ENCODE data around the gene TWIST2.

TWIST2 gene

GRCh38 chr2:238905224-238905623, 57.3 kb downstream of the TWIST2 start:
- no peak for DNase-seq (ENCODE audit: low spot score)

DNA sequence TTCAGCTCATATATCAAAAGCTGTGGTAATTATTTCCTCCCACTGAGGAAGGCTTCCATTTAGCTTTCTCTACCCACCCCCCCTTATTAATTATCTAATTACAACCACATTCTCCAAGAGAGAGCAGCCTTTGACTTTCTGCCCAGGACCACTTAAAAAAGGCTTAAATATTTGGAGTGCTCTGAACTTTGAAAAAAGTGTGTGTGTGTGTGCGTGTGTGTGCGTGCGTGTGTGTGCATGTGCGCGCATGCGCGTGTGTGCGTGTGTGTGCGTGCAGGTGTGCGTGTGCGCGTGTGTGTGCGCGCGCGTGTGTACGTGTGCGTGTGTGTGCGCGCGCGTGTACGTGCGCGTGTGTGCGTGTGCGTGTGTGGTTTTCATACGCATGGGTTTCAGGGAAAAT, 57.8 kb downstream of the TWIST2 start:
- DNase-seq (ENCODE audit: low spot score): no peak

GRCh38 chr2:238906254-238906935, 58.5 kb downstream of the TWIST2 start:
- DNase-seq (ENCODE audit: low spot score): no peak

GRCh38 chr2:238906936-238907716, 59.2 kb downstream of the TWIST2 start:
- no peak for DNase-seq (ENCODE audit: low spot score)

- no peak for DNase-seq (ENCODE audit: low spot score)
These were observed 59.9 kb downstream of the TWIST2 start for GRCh38 chr2:238907717-238908173.

DNA sequence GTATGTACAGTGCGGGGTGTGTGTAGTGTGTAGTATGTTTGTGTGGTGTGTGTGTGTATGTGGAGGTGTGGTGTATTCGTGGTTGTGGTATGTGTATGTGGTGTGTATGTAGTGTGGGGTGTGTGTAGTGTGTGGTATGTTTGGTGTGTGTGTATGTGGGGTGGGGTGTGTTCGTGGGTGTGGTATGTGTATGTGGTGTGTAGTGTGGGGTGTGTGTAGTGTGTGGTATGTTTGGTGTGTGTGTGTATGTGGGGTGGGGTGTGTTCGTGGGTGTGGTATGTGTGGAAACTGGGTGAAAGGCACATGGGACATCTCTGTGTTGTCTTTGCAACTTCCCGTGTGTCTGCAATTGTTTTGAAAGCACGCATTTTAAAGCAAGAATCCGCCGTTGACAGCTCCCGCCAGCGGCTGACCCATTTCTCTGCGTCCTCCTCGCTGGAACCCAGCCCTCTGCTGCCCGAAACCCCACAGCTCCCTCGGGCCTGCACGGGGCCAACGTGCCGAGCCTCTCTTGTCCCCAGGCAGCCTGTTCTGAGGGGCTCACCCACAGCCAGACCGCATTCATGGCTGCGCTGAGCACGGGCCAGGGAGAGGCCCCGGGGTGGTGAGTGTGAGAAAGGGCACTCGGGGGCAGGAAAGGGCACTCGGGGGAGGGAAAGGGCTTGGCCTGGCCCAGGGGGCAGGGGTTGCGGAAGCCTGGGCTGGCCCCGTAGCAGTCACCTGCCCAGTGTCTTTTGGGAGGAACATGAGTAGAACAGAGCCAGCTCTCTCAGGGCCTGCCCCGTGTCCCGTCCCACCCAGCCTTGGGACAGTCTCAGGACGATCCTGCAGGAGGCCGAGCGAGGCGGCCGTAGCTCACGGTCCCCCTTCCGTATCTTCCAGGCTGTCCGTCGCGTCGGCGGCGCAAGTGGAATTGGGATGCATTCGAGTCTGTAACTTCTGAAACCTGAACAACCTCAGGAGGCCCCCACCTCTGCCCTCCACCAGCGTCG, 61.4 kb downstream of the TWIST2 start:
- DNase-seq (ENCODE audit: low spot score): no peak

DNA sequence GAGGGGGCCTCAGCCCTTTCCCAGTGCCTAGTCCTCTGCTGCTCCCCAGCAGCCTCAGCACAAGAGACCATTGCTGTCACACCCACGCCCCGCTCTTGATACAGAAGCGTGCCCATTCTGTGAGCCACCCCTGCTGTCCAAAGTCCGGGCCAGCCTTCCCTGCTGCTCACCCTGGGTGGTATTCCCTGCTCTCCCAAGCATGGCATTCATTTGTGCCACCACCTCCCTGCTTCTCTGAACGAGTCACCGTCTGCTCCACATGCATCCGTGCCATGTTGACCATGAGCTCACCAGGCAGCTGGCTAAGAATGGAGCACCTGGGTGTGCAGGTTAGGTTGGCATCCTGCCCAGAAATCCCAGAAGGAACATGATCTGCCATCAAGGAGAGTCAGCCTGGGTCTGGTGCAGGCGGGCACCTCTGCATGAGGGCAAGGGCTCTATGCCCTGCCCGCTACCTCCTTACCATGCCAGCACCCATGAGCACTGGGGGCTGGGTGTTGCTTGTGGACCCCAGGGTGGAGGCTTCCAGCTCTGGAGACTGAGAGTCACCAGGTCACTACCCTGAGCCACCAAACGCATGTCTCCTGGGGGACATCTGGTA, 63.0 kb downstream of the TWIST2 start:
- no peak for DNase-seq (ENCODE audit: low spot score)

DNA sequence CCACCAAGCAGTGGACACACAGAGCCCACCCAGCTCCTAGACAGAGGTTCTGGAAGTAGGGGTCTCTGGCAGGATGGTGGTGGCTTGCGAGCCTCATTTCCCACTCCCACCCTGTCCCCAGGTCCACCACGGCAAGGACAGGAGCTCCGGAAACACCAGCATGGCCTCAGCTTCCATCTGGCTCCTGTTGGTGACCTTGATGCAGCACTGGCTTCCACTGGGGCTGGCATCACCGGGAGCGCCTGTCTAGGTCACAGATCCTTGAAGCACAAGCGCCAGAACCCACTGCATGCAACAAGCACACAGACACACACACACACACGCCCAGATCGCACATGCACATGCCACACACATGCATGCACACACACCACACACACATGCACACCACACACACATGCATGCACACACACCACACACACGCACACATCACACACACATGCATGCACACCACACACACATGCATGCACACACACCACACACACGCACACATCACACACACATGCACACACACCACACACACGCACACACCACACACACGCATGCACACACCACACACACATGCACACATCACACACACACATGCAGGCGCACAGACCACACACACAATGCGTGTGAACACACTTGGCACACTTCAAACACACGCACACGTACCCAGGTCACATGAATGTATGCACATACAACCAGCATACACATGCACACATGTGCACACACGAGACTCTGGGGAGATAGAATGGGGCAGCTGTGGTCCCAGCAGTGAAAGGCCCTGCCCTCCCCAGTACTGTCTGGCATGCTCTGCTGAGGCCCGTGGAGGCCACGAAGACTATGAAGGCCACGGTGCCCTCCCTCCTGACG, 63.7 kb downstream of the TWIST2 start:
- DNase-seq (ENCODE audit: low spot score): no peak

GRCh38 chr2:238912228-238912915, 64.5 kb downstream of the TWIST2 start:
- DNase-seq (ENCODE audit: low spot score): no peak

DNA sequence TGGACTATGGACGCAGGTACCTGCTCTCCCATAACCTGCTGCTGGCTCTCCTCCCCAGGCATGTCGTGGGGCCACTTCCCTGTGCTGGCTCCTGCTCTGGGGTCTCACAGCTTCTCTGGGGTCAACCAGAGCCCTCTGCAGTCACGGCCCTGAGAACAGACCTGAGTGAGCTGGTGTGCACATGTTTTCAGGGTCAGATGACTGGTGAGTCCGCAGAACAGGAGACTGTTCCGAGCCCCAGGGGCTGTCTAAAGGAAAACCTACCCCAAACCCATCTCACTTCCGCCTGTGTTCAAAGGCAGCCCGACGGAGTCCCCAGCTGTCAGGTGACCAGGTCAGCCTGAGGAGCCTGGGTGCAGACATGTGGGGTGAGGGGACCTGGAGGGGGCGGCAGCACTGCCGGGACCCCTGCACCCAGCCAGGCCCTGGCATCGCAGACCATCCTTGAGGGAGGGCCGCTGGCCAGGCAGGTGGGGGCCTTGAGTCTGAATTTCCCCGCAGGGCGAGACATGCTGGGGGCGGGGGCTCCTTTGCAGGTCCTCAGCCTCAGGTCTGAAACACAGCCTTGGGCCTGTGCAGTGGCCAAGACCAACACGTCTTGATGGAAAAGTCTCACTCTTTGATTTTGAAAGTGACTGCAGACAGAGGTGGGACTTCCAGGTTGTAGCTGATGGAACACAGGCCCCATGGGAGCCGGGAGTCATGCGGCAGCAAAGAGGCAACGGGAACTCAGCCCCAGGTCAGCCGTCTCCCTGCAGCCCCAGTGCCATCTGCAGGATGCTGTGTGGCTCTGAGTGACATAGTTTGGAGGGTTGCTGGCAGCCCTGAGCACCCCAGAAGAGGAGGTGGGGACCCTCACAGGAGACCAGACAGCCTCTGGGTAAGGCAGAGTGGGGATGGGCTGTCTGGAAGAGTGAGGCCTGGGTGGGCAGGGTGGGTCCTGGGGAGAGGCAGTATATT, 65.3 kb downstream of the TWIST2 start:
- DNase-seq (ENCODE audit: low spot score): no peak

DNA sequence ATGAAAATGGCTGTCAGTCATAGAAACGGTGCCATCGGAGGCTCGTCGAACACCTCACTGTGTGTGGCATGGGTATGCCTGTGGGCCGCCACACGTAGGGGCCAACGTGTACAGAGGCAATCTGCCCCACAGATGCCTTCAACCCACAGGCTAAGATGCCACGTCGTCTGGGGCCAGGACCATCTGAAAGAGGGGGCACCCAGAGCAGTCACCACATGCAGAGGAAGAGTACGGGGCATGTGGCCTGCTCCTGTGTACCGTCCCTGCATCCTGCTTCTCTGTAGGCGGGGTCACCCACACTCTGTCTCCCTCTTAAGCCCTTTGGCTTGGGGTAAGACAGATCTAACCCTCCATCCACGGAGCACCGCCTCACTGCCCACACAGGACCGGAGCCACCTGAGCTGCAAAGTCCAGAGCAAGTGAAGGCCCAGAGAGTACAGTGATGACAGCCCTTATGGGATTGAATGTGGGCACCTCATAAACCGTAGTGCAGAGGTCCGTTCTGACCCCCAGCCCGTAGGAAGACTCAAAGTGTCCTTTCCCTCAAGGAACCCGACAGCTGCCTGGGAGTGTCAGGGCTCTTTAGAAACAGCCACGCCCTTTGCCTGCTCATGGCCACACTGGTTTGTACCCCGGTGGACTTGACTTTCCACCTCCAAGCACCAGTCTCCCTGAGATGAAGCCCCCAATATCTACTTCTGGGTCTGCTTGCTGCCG, 66.2 kb downstream of the TWIST2 start:
- no peak for DNase-seq (ENCODE audit: low spot score)

DNA sequence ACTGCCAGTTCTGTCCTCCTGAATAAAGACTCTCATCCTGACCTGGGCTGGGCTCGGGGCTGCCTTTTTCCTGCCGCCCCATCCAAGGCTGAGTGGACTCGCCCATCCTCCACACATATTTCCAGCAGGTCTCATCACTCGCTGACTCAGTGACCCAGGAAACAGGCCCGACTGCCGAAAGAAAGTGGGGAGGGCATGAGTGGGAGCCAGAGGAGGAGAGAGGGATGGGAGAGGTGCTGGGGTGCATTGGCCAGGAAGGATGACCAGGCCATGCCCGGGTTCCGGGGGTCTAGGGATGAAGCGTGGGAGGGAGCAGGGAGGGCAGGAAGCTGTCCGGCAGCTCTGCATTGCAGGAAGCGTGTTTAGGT, 66.7 kb downstream of the TWIST2 start:
- no peak for DNase-seq (ENCODE audit: low spot score)

DNA sequence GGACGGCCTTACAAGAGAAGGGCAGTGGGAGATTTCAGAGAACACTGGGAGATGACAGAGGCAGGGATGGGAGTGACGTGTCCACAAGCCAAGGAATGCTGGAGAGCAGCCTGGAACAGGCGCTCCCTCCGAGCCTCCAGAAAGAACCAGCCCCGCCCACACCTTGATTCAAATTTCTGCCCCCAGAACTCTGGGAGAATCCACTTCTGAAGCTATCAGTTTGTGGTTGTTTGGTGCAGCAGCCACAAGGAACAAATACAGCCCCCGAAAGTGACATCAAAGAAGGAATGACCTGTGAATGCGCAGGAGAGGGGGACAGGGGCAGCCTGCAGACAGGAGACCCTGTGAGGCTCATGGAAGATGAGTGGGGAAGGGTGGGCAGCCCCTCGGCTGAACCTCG, 67.3 kb downstream of the TWIST2 start:
- DNase-seq (ENCODE audit: low spot score): no peak

DNA sequence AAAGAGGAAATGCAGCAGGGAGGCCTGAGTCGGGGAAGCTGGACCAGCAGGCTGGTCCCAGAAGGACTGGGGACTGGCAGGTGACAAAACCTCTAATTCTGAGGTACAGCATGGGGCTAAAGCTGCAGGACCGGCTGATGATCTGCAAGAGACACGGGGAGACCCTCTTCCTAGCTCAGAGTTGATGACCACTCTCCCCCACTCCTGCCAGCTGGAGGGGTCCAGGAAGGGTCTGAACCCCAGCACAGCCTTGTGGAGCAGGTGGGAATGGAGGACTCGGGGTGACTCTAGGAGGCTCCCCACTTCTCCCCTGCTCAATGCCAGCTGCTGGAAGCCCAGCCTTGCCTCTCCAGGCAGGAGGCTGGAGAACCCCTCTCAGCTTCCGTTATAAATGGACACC, 67.7 kb downstream of the TWIST2 start:
- no peak for DNase-seq (ENCODE audit: low spot score)

- no peak for DNase-seq (ENCODE audit: low spot score)
These were observed 68.4 kb downstream of the TWIST2 start for GRCh38 chr2:238916176-238916874.

GRCh38 chr2:238916875-238917590, 69.1 kb downstream of the TWIST2 start:
- DNase-seq (ENCODE audit: low spot score): no peak

- no peak for DNase-seq (ENCODE audit: low spot score)
These were observed 71.4 kb downstream of the TWIST2 start for GRCh38 chr2:238919307-238919706.

All from putamen (tissue), 1 donor.